Measurements from ENCODE around the gene HDC.

DNA sequence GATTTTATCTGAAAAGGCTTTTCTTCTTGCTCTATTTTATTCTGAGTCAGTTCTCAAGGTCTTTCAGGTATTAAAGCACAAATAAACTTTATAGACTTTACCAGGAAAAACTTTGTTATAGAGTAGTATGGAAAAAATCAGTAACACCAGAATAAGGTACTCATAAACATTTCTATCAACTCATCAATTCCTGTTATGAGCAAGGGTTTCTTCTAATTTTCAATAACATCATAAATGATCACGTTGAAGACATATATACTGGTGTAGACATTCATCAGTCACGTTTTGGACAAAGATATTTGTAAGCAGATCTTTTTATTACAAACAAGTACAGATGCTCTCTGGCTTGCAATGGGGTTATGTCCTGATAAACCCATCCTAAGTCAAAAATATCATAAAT, 9.6 kb upstream of the HDC start:
- TF ChIP-seq EP300 (IDR thresholded peaks at IDR 0.05) (no peak), POLR2AphosphoS5 (IDR thresholded peaks at IDR 0.05) (no peak), POLR2A (IDR thresholded peaks at IDR 0.05) (no peak)
- TF ChIP-seq, protein P1, sequence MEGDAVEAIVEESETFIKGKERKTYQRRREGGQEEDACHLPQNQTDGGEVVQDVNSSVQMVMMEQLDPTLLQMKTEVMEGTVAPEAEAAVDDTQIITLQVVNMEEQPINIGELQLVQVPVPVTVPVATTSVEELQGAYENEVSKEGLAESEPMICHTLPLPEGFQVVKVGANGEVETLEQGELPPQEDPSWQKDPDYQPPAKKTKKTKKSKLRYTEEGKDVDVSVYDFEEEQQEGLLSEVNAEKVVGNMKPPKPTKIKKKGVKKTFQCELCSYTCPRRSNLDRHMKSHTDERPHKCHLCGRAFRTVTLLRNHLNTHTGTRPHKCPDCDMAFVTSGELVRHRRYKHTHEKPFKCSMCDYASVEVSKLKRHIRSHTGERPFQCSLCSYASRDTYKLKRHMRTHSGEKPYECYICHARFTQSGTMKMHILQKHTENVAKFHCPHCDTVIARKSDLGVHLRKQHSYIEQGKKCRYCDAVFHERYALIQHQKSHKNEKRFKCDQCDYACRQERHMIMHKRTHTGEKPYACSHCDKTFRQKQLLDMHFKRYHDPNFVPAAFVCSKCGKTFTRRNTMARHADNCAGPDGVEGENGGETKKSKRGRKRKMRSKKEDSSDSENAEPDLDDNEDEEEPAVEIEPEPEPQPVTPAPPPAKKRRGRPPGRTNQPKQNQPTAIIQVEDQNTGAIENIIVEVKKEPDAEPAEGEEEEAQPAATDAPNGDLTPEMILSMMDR (IDR thresholded peaks at IDR 0.05), result no peak

All from upper lobe of left lung (tissue), 4 donors.